NCI-H1417 (cell line): ENCODE results near the gene DIPK1C.

Experiments used
- DNase-seq, 3 experiments: peaks; one replicate each; lab custom pipeline; 2025; lab: John Stamatoyannopoulos, UW

DIPK1C gene

DNA sequence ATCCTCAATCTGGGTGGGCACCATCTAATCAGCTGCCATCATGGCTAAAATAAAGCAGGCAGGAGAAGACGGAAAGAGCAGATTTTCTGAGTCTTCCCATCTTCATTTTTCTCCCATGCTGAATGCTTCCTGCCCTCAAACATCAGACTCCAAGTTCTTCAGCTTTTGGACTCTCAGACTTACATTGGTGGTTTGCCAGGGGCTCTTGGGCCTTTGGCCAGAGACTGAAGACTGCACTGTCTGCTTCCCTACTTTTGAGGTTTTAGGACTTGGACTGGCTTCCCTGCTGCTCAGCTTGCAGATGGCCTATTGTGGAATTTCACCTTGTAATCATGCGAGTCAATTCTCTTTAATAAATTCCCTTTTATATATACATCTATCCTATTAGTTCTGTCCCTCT, 36.6 kb downstream of the DIPK1C start:
- DNase-seq = no peak

GRCh38 chr18:74419761-74420160, 37.3 kb downstream of the DIPK1C start:
- no peak for DNase-seq

DNA sequence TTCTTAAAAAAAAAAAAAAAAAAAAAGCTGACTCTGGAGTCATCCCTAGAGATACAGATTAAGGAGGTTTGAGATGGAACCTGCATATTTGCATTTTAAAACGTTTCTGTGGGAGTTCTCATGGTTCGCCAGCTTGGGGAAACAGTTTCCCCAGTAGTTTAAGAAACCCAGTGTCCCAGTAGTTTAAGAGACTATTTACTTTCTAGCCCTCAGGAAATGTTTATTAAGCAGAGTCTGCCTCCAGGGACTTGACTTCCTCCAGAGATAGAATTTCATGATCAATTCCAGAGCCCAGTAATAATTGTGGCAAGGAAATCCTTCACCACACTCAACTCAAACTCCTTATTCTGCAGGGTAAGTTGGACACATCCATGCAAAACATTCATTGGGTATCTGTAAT, 39.1 kb downstream of the DIPK1C start:
- no peak for DNase-seq

DNA sequence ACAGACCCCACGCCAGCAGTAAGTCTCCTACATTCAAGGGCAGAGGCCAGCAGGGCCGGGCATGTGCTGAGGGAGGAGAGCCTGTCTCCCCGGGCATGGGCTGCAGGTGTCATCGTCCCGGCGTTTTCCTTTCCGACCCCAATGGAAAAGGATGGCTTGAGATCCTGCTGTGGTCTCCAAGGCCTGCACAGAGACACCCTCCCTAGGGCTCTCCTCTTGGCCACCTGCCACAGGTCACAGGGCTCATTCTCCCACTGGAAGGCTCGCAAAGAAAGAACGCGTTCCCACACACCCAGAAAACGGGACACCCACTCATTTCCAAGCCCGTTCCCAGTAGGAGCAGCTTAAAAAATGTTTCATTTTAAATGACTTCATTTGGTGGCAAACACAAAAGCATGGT, 41.0 kb downstream of the DIPK1C start:
- DNase-seq = no peak

GRCh38 chr18:74414953-74415515, 42.1 kb downstream of the DIPK1C start:
- no peak for DNase-seq

- no peak for DNase-seq
These were observed 43.3 kb downstream of the DIPK1C start for GRCh38 chr18:74413836-74414235.

GRCh38 chr18:74412116-74412880, 44.8 kb downstream of the DIPK1C start:
- peak; percentile 54 to 95 (median 84) for DNase-seq

- no peak for DNase-seq
These were observed 45.6 kb downstream of the DIPK1C start for GRCh38 chr18:74411475-74411874.

DNA sequence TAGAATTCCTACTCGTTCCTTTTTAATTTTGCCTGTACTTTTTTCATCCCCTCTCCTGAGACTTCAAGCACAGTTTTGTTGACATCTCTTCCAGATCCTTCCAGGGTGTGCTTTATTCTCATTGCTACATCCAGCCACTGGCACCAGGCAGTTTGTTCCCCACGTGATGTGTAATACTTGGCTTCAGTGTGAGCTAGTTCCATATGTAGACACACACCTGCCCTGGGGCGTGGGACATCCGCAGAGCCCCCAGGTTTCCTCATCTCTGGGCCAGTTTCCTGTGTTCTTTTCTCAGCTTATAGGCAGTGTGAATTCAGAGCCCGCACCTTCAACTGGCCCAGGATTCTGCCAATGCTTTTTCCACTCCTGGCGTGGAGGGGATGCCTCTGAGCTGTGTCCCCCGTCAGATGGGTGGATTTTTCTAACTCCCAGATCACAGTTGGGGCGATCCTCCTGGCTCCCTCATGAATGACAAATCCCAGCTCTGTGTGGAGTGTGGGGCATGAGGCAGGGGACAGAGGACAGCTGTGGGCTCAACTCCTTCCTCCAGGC, 46.6 kb downstream of the DIPK1C start:
- no peak for DNase-seq

GRCh38 chr18:74407888-74408287, 49.2 kb downstream of the DIPK1C start:
- DNase-seq = no peak

- DNase-seq = no peak
These were observed 54.2 kb downstream of the DIPK1C start for GRCh38 chr18:74402806-74403433.

DNA sequence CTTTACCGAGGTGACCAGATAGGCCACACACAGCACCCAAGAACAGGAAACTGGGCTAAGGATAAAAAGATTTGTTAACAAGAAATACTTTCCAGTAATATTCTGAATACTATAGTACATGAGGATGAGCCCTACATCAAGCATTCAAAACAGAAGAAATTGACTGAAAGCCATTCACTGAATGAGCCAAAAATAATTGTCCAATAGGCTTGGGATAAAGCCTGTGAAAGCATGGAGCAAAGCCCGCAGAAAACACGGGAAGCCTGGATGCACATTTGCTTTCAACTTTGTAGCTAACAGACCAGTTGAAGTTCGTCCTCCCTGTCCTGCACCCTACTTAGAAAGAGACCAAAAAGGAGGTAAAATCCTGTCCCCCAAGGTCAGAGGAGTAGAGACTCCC, 56.3 kb downstream of the DIPK1C start:
- DNase-seq = no peak

DNA sequence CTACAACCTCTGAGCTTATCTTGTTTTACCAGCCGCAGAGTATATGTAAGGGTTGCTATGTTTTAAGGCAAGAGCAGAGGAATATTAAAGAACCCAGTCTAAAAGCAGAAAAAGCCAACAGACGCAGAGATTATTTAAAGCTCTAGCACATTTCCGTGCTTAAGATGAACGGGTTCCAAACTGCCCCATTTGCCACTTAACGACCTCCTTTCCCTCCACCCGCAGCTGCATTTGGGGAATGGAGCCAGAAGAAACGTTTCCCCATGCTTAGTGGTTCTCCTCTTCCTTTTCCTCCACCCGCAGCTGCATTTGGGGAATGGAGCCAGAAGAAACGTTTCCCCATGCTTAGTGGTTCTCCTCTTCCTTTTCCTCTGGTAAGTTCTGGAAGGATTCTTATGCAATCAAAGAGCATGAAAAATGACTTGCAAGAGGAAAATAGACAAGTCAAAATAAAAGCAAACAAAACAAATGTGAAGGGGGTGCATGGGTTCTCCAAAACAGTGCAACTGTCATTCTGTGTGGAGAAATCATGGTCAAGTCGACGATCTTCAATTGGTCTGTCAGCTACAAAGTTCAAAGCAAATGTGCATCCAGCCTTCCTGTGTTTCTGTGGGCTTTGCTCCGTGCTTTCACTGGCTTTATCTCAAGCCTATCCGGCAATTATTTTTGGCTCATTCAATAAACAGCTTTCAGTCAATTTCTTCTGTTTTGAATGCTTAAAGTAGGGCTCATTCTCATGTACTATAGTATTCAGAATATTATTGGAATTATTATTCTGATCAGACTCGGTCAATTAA, 57.8 kb downstream of the DIPK1C start:
- DNase-seq = no peak

GRCh38 chr18:74397572-74397971, 59.5 kb downstream of the DIPK1C start:
- DNase-seq = no peak

- no peak for DNase-seq
These were observed 60.6 kb downstream of the DIPK1C start for GRCh38 chr18:74396171-74397169.

- no peak for DNase-seq
These were observed 61.4 kb downstream of the DIPK1C start for GRCh38 chr18:74395648-74396154.

- DNase-seq = no peak
These were observed 62.1 kb downstream of the DIPK1C start for GRCh38 chr18:74395006-74395405.

- no peak for DNase-seq
These were observed 64.8 kb downstream of the DIPK1C start for GRCh38 chr18:74392323-74392722.

- no peak for DNase-seq
These were observed 66.2 kb downstream of the DIPK1C start for GRCh38 chr18:74390900-74391299.

GRCh38 chr18:74389991-74390390, 67.1 kb downstream of the DIPK1C start:
- no peak for DNase-seq
